Fibroblast of lung (primary cell): ENCODE data around the gene MCOLN1. TPM values are rescaled to one million over a fixed set of nuclear protein-coding genes. Genes with fewer than 3 reads are reported as not detected.

ENCODE experiments used
- DNase-seq, 2 donors: peaks; one replicate each; pipeline versions ENCODE4 v3.0.0 to v3.0.0-alpha.2; 2010; ENCODE audit warnings: low read depth in 2 of 2
- H2AFZ ChIP-seq: 2 replicates; pipeline ENCODE4 v1.5.1; 2012; ENCODE audit warnings: low read length, control low read depth, inconsistent platforms
- H3K27ac ChIP-seq: 2 replicates; pipeline ENCODE4 v1.5.1; 2011; ENCODE audit warnings: low read length, control low read depth; ENCODE audit not compliant: insufficient read depth
- H3K27me3 ChIP-seq: 2 replicates; pipeline ENCODE4 v1.5.1; 2011; ENCODE audit warnings: mild to moderate bottlenecking, low read length; ENCODE audit not compliant: control insufficient read depth, insufficient read depth
- H3K36me3 ChIP-seq: 2 replicates; pipeline ENCODE4 v1.5.1; 2011; ENCODE audit warnings: low read length; ENCODE audit not compliant: control insufficient read depth, insufficient read depth
- H3K4me1 ChIP-seq: 2 replicates; pipeline ENCODE4 v1.5.1; 2011; ENCODE audit warnings: low read length; ENCODE audit not compliant: control insufficient read depth, insufficient read depth; ENCODE audit errors: extremely low read depth
- H3K4me2 ChIP-seq: 2 replicates; pipeline ENCODE4 v1.5.1; 2011; ENCODE audit warnings: low read length, control low read depth; ENCODE audit not compliant: insufficient read depth; ENCODE audit errors: extremely low read depth
- H3K4me3 ChIP-seq, 4 experiments: fragments of 200-600 bp in 1 of 4; sonication (generic) in 1 of 4; replicated peaks in 1 of 4; 2 replicates each; pipeline ENCODE4 v1.5.1; 2011 to 2016; ENCODE audit warnings: low read length in 4 of 4, low read depth in 3 of 4, mild to moderate bottlenecking in 3 of 4, control low read depth in 2 of 4, inconsistent platforms in 1 of 4, mixed read lengths in 1 of 4; ENCODE audit not compliant: insufficient read depth in 1 of 4; ENCODE audit errors: control extremely low read depth in 1 of 4
- H3K79me2 ChIP-seq: 2 replicates; pipeline ENCODE4 v1.5.1; 2012; ENCODE audit warnings: mild to moderate bottlenecking, low read length, inconsistent platforms; ENCODE audit not compliant: control insufficient read depth, insufficient read depth
- H3K9ac ChIP-seq: 2 replicates; pipeline ENCODE4 v1.5.1; 2011; ENCODE audit warnings: mild to moderate bottlenecking, low read length, control low read depth; ENCODE audit not compliant: insufficient read depth
- H3K9me3 ChIP-seq: 2 replicates; pipeline ENCODE4 v1.5.1; 2012; ENCODE audit warnings: low read depth, low read length; ENCODE audit not compliant: control insufficient read depth, insufficient read depth
- H4K20me1 ChIP-seq: 2 replicates; pipeline ENCODE4 v1.5.1; 2011; ENCODE audit warnings: low read length; ENCODE audit not compliant: control insufficient read depth, insufficient read depth; ENCODE audit errors: extremely low read depth
- CTCF ChIP-seq, 2 donors: IDR thresholded peaks in 1 of 2; conservative IDR thresholded peaks in 1 of 2; 1 replicate in 1 of 2; 2 replicates in 1 of 2; pipeline ENCODE4 v1.5.1; 2011 to 2012; ENCODE audit warnings: low read length in 2 of 2, control low read depth in 1 of 2, inconsistent platforms in 1 of 2, low read depth in 1 of 2, mild to moderate bottlenecking in 1 of 2
- EZH2 ChIP-seq: IDR thresholded peaks from 2 replicates; pipeline ENCODE4 v1.5.1; 2012; ENCODE audit warnings: low read length, control low read depth, mild to moderate bottlenecking; ENCODE audit errors: missing control alignments
- polyA plus RNA-seq, 2 donors: library from polyadenylated mRNA; depleted of rRNA in 1 of 2; stranded (reverse) in 1 of 2; unstranded in 1 of 2; fragments of >200 nt; gene quantifications; 2 replicates each; pipeline ENCODE4 v1.2.1, GENCODE V29; 2011 to 2012; ENCODE audit warnings: missing spikeins in 1 of 2
- total RNA-seq: library from RNA; depleted of rRNA; stranded (reverse); fragments of >200 nt; gene quantifications from 2 replicates; pipeline ENCODE4 v1.2.1, GENCODE V29; 2014

Gene MCOLN1
- total and polyA plus RNA-seq, 2 donors (not counting 1 experiment from before 2014, with no cell fraction given): 4.0 to 15.1 TPM

- Histone ChIP-seq H3K36me3 (no peaks in the 10 kb centered on the region), H3K27me3 (no peaks in the 10 kb centered on the region), H2AFZ (no peak overlapping the region), H3K27ac (no peak overlapping the region), H3K4me1 (no peaks in the 10 kb centered on the region), H3K4me3 (peak overlapping the region in 1 of 4 experiments; percentile 45), H3K9me3 (no peaks in the 10 kb centered on the region), H3K79me2 (no peaks in the 10 kb centered on the region), H3K4me2 (peak overlapping the region; percentile 27), H3K9ac (no peak overlapping the region), H4K20me1 (no peaks in the 10 kb centered on the region)
- peak in 1 of 2 donors; percentile 73 for DNase-seq
- no peak for TF ChIP-seq EZH2
- no peak for TF ChIP-seq CTCF (conservative IDR thresholded peaks at IDR 0.05 in 1 of 2, IDR thresholded peaks at IDR 0.05 in 1 of 2; ENCODE audit: low read depth in 1 of 2, low read length in 2 of 2)
Measured at GRCh38 chr19:7500811-7501450, 21.5 kb upstream of the MCOLN1 start.

GRCh38 chr19:7502552-7502951 lies 19.9 kb upstream of the MCOLN1 start:
- Histone ChIP-seq H3K4me1 (no peaks in the 10 kb centered on the region), H3K79me2 (no peaks in the 10 kb centered on the region), H3K9ac (no peak overlapping the region), H3K27ac (no peak overlapping the region), H2AFZ (no peak overlapping the region), H3K4me3 (no peak overlapping the region), H3K36me3 (no peaks in the 10 kb centered on the region), H3K4me2 (no peak overlapping the region), H4K20me1 (no peaks in the 10 kb centered on the region), H3K27me3 (no peaks in the 10 kb centered on the region), H3K9me3 (no peaks in the 10 kb centered on the region)
- DNase-seq: no peak
- TF ChIP-seq CTCF (conservative IDR thresholded peaks at IDR 0.05 in 1 of 2, IDR thresholded peaks at IDR 0.05 in 1 of 2; ENCODE audit: low read depth in 1 of 2, low read length in 2 of 2) (no peak), EZH2 (no peak)

GRCh38 chr19:7504684-7505083 lies 17.7 kb upstream of the MCOLN1 start:
- no peak for TF ChIP-seq EZH2
- TF ChIP-seq CTCF (conservative IDR thresholded peaks at IDR 0.05 in 1 of 2, IDR thresholded peaks at IDR 0.05 in 1 of 2; ENCODE audit: low read depth in 1 of 2, low read length in 2 of 2): no peak
- no peaks in the 10 kb centered on the region for H3K79me2 ChIP-seq
- peaks cover 2% of the 10 kb centered on the region for H3K4me1 ChIP-seq
- no peak overlapping the region for H3K27ac ChIP-seq
- no peak overlapping the region for H3K4me3 ChIP-seq
- no peak for DNase-seq
- no peak overlapping the region for H3K4me2 ChIP-seq
- H3K9me3 ChIP-seq: no peaks in the 10 kb centered on the region
- no peaks in the 10 kb centered on the region for H3K36me3 ChIP-seq
- no peak overlapping the region for H2AFZ ChIP-seq
- H3K9ac ChIP-seq: no peak overlapping the region
- no peaks in the 10 kb centered on the region for H4K20me1 ChIP-seq
- H3K27me3 ChIP-seq: no peaks in the 10 kb centered on the region
